Loucy (cell line): ENCODE measurements around the gene ORC1.

Experiments
- H2AFZ ChIP-seq: fragments of 200-600 bp; sonication (generic); 2 replicates; pipeline ENCODE4 v1.6.0; 2016; ENCODE audit warnings: antibody characterized with exemption, mild to moderate bottlenecking, low read length, moderate library complexity
- H3F3A ChIP-seq: fragments of 200-600 bp; 2 replicates; pipeline ENCODE4 v1.6.0; 2016; ENCODE audit warnings: antibody characterized with exemption, low read depth, mild to moderate bottlenecking
- H3K27me3 ChIP-seq: fragments of 200-600 bp; sonication (generic); 2 replicates; pipeline ENCODE4 v1.6.1; 2014; ENCODE audit warnings: low read length, mild to moderate bottlenecking; ENCODE audit not compliant: insufficient read depth, poor library complexity, severe bottlenecking
- H3K36me3 ChIP-seq: fragments of 200-600 bp; sonication (generic); 2 replicates; pipeline ENCODE4 v1.6.1; 2016; ENCODE audit warnings: low read length; ENCODE audit not compliant: insufficient read depth
- H3K4me1 ChIP-seq: fragments of 200-600 bp; sonication (generic); 2 replicates; pipeline ENCODE4 v1.5.1; 2014; ENCODE audit warnings: low read length, mild to moderate bottlenecking; ENCODE audit not compliant: insufficient read depth, poor library complexity, severe bottlenecking
- H3K4me2 ChIP-seq: fragments of 200-600 bp; sonication (generic); 2 replicates; pipeline ENCODE4 v1.6.0; 2014; ENCODE audit warnings: antibody characterized with exemption, low read length, low read depth, mild to moderate bottlenecking; ENCODE audit not compliant: poor library complexity, severe bottlenecking
- H3K4me3 ChIP-seq: fragments of 200-600 bp; sonication (generic); 2 replicates; pipeline ENCODE4 v1.5.1; 2014; ENCODE audit warnings: low read length, mild to moderate bottlenecking, mixed read lengths; ENCODE audit not compliant: poor library complexity, severe bottlenecking
- H3K79me2 ChIP-seq: fragments of 200-600 bp; sonication (generic); 2 replicates; pipeline ENCODE4 v1.6.1; 2014; ENCODE audit warnings: low read length; ENCODE audit not compliant: insufficient read depth
- H3K9ac ChIP-seq: fragments of 200-600 bp; sonication (generic); 2 replicates; pipeline ENCODE4 v1.6.0; 2014; ENCODE audit warnings: mild to moderate bottlenecking, low read depth, low read length, moderate library complexity; ENCODE audit not compliant: poor library complexity, severe bottlenecking
- H3K9me2 ChIP-seq: fragments of 200-600 bp; sonication (generic); replicated peaks from 2 replicates; pipeline ENCODE4 v1.6.1; 2016; ENCODE audit warnings: low read depth, low read length, mixed read lengths
- H3K9me3 ChIP-seq: fragments of 200-600 bp; sonication (generic); 2 replicates; pipeline ENCODE4 v1.6.1; 2014; ENCODE audit warnings: mild to moderate bottlenecking, antibody characterized with exemption, low read length, low read depth; ENCODE audit not compliant: insufficient read depth
- H4K20me1 ChIP-seq: fragments of 200-600 bp; sonication (generic); 2 replicates; pipeline ENCODE4 v1.6.0; 2014; ENCODE audit warnings: antibody characterized with exemption, low read length, mild to moderate bottlenecking; ENCODE audit not compliant: insufficient read depth, poor library complexity, severe bottlenecking
- CTCF ChIP-seq: fragments of 200-600 bp; sonication (generic); conservative IDR thresholded peaks from 2 replicates; pipeline ENCODE4 v1.5.1; 2014; ENCODE audit warnings: mild to moderate bottlenecking, antibody characterized with exemption, low read length
- EZH2phosphoT487 ChIP-seq: fragments of 200-600 bp; IDR thresholded peaks from 2 replicates; pipeline ENCODE4 v1.6.1; 2018; ENCODE audit warnings: antibody characterized with exemption, mild to moderate bottlenecking, moderate library complexity, borderline replicate concordance

Gene ORC1

GRCh38 chr1:52357397-52357796 is 46.8 kb downstream of the ORC1 start:
- Histone ChIP-seq H3K4me1 (no peaks in the 10 kb centered on the region), H3K4me2 (no peak overlapping the region), H3K9ac (no peak overlapping the region), H4K20me1 (peaks cover 3% of the 10 kb centered on the region), H3F3A (no peaks in the 10 kb centered on the region), H2AFZ (no peak overlapping the region), H3K36me3 (peaks cover 81% of the 10 kb centered on the region; the same call in 1 of the 2 replicates), H3K4me3 (no peak overlapping the region), H3K9me2 (no peaks in the 10 kb centered on the region), H3K79me2 (peaks cover 7% of the 10 kb centered on the region; the same call in 1 of the 2 replicates), H3K27me3 (no peaks in the 10 kb centered on the region), H3K9me3 (no peaks in the 10 kb centered on the region)
- TF ChIP-seq EZH2phosphoT487 = no peak
- TF ChIP-seq CTCF = no peak

DNA sequence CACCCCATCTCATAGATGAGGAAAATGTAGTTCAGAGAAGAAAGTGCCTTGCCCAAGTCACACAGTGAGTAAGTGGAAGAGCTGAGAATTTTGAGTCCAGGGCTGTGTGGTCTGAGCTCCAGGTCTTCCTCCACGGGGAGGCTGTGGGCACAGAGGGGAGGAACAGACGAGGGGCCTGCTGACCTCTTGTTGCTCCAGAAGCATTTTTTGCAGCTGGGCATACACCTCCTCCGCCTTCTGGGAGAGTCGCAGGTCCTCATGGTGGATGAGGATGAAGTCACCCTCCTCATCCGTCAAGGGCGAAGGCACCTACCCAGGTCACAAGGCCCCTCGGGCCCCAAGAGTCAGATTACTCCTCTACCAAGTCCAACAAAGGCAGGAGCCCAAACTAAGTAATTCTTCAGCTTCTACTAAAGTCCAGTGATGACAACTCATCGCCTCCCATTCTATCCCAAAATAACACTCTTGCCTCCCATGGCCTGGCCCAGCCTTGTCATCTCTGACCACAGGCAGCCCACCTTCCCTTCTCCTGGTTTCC is 47.3 kb downstream of the ORC1 start:
- H3F3A ChIP-seq = no peaks in the 10 kb centered on the region
- H3K9me3 ChIP-seq = no peaks in the 10 kb centered on the region
- H3K27me3 ChIP-seq = no peaks in the 10 kb centered on the region
- no peak overlapping the region for H3K4me3 ChIP-seq
- no peak overlapping the region for H3K9ac ChIP-seq
- H4K20me1 ChIP-seq = peaks cover 3% of the 10 kb centered on the region
- no peaks in the 10 kb centered on the region for H3K4me1 ChIP-seq
- no peaks in the 10 kb centered on the region for H3K9me2 ChIP-seq
- TF ChIP-seq EZH2phosphoT487 (no peak), CTCF (no peak)
- H2AFZ ChIP-seq = no peak overlapping the region
- H3K4me2 ChIP-seq = no peak overlapping the region
- H3K79me2 ChIP-seq = peaks cover 3% of the 10 kb centered on the region; the same call in 1 of the 2 replicates
- peaks cover 81% of the 10 kb centered on the region; the same call in 1 of the 2 replicates for H3K36me3 ChIP-seq

DNA sequence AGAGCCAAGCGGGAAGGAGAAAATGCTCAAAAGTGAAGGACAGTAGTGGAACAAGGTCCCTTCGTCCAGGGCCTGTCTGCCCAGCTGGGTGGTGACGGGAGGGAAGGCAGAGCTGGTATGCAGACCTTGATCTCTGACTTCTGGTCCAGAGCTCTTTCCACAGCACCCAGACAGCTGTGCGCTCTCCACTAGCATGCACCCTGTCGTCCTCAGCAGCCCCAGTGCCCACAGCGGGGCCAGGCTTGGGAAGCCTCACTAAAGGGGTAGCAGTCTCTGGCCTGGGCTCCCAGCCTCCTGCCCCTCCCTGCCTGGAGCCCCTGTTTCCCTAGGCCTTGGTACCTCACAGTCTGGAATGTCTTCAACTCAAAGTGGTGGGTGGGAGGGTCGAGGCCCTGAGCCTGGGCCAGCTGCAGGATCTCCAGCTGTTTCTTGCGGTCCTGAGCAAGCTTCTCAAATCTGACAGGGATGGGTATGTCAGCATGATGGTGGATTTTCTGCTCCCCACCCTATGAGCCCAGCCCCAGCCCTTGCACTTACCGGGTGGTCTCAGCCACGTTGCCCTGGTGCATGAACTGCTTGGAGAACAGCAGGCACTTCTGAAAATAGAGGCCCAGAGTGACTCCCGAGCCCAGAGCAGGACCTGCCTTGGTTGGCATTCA is 48.2 kb downstream of the ORC1 start:
- H3K36me3 ChIP-seq = peaks cover 74% of the 10 kb centered on the region; the same call in 1 of the 2 replicates
- H3K27me3 ChIP-seq = no peaks in the 10 kb centered on the region
- H3K9me2 ChIP-seq = no peaks in the 10 kb centered on the region
- H3K9me3 ChIP-seq = no peaks in the 10 kb centered on the region
- H2AFZ ChIP-seq = no peak overlapping the region
- no peak overlapping the region for H3K9ac ChIP-seq
- H3F3A ChIP-seq = no peaks in the 10 kb centered on the region
- H4K20me1 ChIP-seq = no peaks in the 10 kb centered on the region
- H3K4me1 ChIP-seq = no peaks in the 10 kb centered on the region
- H3K79me2 ChIP-seq = no peaks in the 10 kb centered on the region
- H3K4me3 ChIP-seq = no peak overlapping the region
- TF ChIP-seq CTCF = no peak
- no peak for TF ChIP-seq EZH2phosphoT487
- no peak overlapping the region for H3K4me2 ChIP-seq
